HAP-1 (cell line): ENCODE measurements around the gene TCF4.

ENCODE experiments used
- DNase-seq, 2 experiments: peaks; one replicate each; pipeline ENCODE4 v3.0.0-alpha.2; 2016 to 2020; ENCODE audit warnings: low spot score in 2 of 2
- H3K27me3 ChIP-seq: fragments of 250-450 bp; sonication (Bioruptor Pico); 2 replicates; pipeline ENCODE4 v1.5.1; 2020; ENCODE audit warnings: low read depth, mild to moderate bottlenecking, moderate library complexity
- H3K36me3 ChIP-seq: fragments of 250-450 bp; sonication (Bioruptor Pico); replicated peaks from 2 replicates; pipeline ENCODE4 v1.5.1; 2020; ENCODE audit warnings: mild to moderate bottlenecking
- H3K4me1 ChIP-seq: fragments of 250-450 bp; sonication (Bioruptor Pico); 2 replicates; pipeline ENCODE4 v1.5.1; 2020; ENCODE audit warnings: mild to moderate bottlenecking
- H3K4me3 ChIP-seq: fragments of 250-450 bp; sonication (Bioruptor Pico); 2 replicates; pipeline ENCODE4 v1.5.1; 2020; ENCODE audit warnings: mild to moderate bottlenecking, moderate library complexity
- H3K9me3 ChIP-seq: fragments of 250-450 bp; sonication (Bioruptor Pico); 2 replicates; pipeline ENCODE4 v1.5.1; 2020; ENCODE audit warnings: mild to moderate bottlenecking, moderate library complexity
- in situ Hi-C: fragments of 300-500 bp; cut with MboI; formaldehyde crosslinking; loops from 3 replicates; pipeline ENCODE4 v1.14.3; 2020; ENCODE audit warnings: low sequenced_read_pairs, inconsistent platforms, mixed read lengths

TCF4 gene

DNA sequence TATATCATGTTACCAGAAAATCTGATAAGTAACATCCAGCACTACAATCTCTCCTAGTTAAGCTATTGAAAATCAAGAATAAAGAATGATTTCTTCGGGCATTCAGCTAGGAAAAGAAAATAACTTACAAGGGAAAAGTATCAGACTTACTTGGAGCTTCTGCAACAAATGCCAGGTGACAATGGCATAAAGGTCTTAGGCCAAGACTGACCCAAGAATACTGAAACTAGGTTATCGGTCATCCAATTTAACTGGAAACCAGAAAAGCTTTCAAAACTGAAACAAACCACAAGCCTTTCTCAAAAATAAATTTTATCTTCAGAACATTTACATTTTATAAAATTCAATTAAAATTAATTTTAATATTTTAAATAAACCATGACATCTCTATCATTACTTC lies 414.7 kb downstream of the TCF4 start:
- in situ Hi-C loops: no loop called here
- DNase-seq: no peak
- Histone ChIP-seq H3K9me3 (no peaks in the 10 kb centered on the region), H3K4me1 (no peaks in the 10 kb centered on the region), H3K4me3 (no peak overlapping the region), H3K27me3 (no peaks in the 10 kb centered on the region), H3K36me3 (no peaks in the 10 kb centered on the region)
